Thyroid gland (tissue), 4 donors: ENCODE data around the gene NEDD4L. TPM values are rescaled to one million over a fixed set of nuclear protein-coding genes. Genes with fewer than 3 reads are reported as not detected.

Experiments used
- DNase-seq, 2 donors: peaks; one replicate each; pipeline ENCODE4 v3.0.0-alpha.2; 2019
- H3K27ac ChIP-seq, 3 donors: fragments of 200-600 bp; sonication (generic); 1 replicate in 2 of 3; 2 replicates in 1 of 3; pipeline ENCODE4 v1.5.1; 2016 to 2019; ENCODE audit warnings: mild to moderate bottlenecking in 1 of 3, moderate library complexity in 1 of 3
- H3K27me3 ChIP-seq: fragments of 200-600 bp; sonication (generic); one replicate; pipeline ENCODE4 v1.5.1; 2019
- H3K36me3 ChIP-seq, 2 donors: fragments of 200-600 bp; sonication (generic); one replicate each; pipeline ENCODE4 v1.5.1; 2016 to 2019
- H3K4me1 ChIP-seq, 2 donors: fragments of 200-600 bp; sonication (generic); one replicate each; pipeline ENCODE4 v1.5.1; 2017 to 2019
- H3K4me3 ChIP-seq, 3 donors: fragments of 200-600 bp; sonication (generic); replicated peaks in 1 of 3; 1 replicate in 2 of 3; 2 replicates in 1 of 3; pipeline ENCODE4 v1.5.1; 2016; ENCODE audit warnings: mild to moderate bottlenecking in 1 of 3
- H3K9me3 ChIP-seq: fragments of 200-600 bp; sonication (generic); one replicate; pipeline ENCODE4 v1.5.1; 2017
- POLR2A ChIP-seq, 2 donors: fragments of 450-650 bp; IDR thresholded peaks; one replicate each; pipeline ENCODE4 v1.6.1; 2017; ENCODE audit warnings: antibody characterized with exemption in 2 of 2, mild to moderate bottlenecking in 2 of 2, moderate library complexity in 1 of 2
- WGBS, 2 donors: methylation state at CpG; one replicate each; pipeline ENCODE4 v1.1.5; 2017; 5-methylcytosine and 5-hydroxymethylcytosine counted together
- intact Hi-C: fragments of 100-400 bp; cut with DNase I; formaldehyde crosslinking; loops from one replicate; pipeline ENCODE4 v1.15.1; 2023
- total RNA-seq, 4 donors: library from RNA; depleted of rRNA; stranded (reverse); fragments of >200 nt; gene quantifications; one replicate each; pipeline ENCODE4 v1.2.3, GENCODE V29; 2016
- TF ChIP-seq, protein P1 (sequence below), 6 experiments: fragments of 200-600 bp in 3 of 6; fragments of 450-650 bp in 3 of 6; sonication (generic) in 3 of 6; IDR thresholded peaks; one replicate each; pipeline ENCODE4 v1.5.1; 2016 to 2019; ENCODE audit warnings: antibody characterized with exemption in 6 of 6, mild to moderate bottlenecking in 2 of 6, inconsistent platforms in 1 of 6, moderate library complexity in 1 of 6

The NEDD4L gene
- total RNA-seq, 4 donors from 2014 or later, result 61.5 to 105 (median 78.0) TPM

DNA sequence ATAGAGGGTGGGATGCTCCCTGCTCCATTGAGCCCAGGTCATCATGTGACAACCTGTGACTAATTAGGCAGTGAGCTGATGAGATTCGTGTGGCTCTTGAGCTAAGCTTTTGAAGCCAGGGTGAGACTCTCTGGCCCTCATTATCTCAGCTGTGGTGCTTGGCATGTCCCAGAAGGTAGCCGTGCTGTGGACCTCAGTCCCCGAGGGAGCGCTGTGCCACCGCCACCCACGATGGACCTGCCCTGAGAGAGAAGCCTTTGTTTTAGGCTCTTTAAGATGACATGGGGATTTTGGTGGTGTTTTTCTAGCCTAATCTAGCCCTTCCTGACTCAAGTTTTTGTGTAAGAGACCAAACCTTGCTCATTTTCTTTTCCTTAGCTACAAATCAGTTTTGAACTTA is 66.4 kb downstream of the NEDD4L start:
- TF ChIP-seq, protein P1, sequence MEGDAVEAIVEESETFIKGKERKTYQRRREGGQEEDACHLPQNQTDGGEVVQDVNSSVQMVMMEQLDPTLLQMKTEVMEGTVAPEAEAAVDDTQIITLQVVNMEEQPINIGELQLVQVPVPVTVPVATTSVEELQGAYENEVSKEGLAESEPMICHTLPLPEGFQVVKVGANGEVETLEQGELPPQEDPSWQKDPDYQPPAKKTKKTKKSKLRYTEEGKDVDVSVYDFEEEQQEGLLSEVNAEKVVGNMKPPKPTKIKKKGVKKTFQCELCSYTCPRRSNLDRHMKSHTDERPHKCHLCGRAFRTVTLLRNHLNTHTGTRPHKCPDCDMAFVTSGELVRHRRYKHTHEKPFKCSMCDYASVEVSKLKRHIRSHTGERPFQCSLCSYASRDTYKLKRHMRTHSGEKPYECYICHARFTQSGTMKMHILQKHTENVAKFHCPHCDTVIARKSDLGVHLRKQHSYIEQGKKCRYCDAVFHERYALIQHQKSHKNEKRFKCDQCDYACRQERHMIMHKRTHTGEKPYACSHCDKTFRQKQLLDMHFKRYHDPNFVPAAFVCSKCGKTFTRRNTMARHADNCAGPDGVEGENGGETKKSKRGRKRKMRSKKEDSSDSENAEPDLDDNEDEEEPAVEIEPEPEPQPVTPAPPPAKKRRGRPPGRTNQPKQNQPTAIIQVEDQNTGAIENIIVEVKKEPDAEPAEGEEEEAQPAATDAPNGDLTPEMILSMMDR (IDR thresholded peaks at IDR 0.05), result no peak
- TF ChIP-seq POLR2A (IDR thresholded peaks at IDR 0.05), result no peak
- Histone ChIP-seq H3K27ac (no peak overlapping the region), H3K36me3 (no peaks in the 10 kb centered on the region), H3K4me3 (no peak overlapping the region), H3K27me3 (no peaks in the 10 kb centered on the region), H3K9me3 (no peaks in the 10 kb centered on the region), H3K4me1 (peaks cover 6 to 10% of the 10 kb centered on the region in 2 donors)
- intact Hi-C loops, result no loop called here
- WGBS, 2 donors, result 79 to 82% methylated on average over 5 of the region's 6 CpGs
- DNase-seq, result no peak

DNA sequence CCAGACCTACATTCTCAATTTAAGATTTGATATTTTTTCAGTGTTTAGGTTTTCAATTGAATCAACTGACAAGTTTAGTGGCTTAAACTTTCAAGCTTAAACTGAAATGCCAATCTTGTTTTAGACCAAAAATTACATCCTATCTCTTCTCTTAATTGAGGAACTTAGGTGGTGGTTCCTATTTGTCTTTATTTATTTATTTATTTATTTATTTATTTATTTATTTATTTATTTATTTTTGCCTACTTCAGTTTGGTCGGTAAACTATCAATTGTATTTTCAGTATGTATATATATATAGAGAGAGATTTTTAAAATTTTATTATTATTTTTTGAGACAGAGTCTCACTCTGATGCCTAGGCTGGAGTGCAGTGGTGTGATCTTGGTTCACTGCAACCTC is 68.1 kb downstream of the NEDD4L start:
- Histone ChIP-seq H3K27ac (no peak overlapping the region), H3K27me3 (no peaks in the 10 kb centered on the region), H3K4me3 (no peak overlapping the region), H3K4me1 (peaks cover 0 to 7% of the 10 kb centered on the region in 2 donors), H3K36me3 (no peaks in the 10 kb centered on the region), H3K9me3 (no peaks in the 10 kb centered on the region)
- DNase-seq, result no peak
- 96 to 98% methylated on average over 1 of the region's 1 CpG for WGBS, 2 donors
- intact Hi-C loops, result no loop called here
- TF ChIP-seq, protein P1 (IDR thresholded peaks at IDR 0.05), result no peak
- TF ChIP-seq POLR2A (IDR thresholded peaks at IDR 0.05), result no peak

DNA sequence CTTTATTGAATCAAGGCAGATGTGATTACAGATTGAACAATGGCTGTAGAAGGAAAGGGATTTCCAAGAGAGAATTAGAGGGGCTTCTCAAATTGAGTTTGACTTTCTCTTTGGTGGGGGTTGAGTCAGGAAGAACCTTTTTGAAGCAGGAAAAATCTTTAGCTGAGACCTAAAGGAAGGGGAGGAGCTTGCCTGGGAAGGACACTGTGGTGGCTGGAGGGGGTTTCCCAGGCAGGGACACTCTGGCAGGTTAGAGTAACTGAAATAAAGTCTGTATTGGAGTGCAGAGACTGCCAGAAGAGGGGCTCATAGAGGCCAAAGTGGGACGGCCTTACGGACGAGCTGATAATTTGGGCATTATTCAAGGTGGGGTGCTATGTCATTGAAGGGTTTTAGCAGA is 69.3 kb downstream of the NEDD4L start:
- no peak overlapping the region for H3K4me3 ChIP-seq
- WGBS, 2 donors, result 93 to 96% methylated on average over 3 of the region's 3 CpGs
- H3K9me3 ChIP-seq, result no peaks in the 10 kb centered on the region
- DNase-seq, result no peak
- no peaks in the 10 kb centered on the region for H3K27me3 ChIP-seq
- H3K27ac ChIP-seq, result no peak overlapping the region
- no peak for TF ChIP-seq POLR2A (IDR thresholded peaks at IDR 0.05)
- TF ChIP-seq, protein P1 (IDR thresholded peaks at IDR 0.05), result no peak
- H3K36me3 ChIP-seq, result no peaks in the 10 kb centered on the region
- H3K4me1 ChIP-seq, result peaks cover 5 to 19% of the 10 kb centered on the region in 2 donors
- intact Hi-C loops, result no loop called here

DNA sequence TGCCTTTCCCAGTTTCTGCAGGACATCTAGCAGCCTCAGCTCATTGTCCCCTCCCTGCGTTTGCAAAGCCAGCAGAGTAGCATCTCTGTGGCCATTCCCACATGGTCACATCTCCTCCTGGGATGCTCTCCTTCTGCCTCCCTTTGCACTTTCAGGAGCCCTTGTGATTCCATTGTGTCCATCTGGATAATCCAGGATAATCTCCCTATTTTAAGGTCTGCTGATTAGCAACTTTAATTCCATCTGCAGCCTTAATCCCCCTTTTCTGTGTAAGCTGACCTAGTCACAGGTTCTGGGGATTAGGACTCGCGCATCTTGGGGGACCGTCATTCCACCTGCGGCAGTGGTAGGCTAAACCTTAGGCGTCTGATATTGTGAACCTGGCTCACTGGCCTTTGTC is 70.7 kb downstream of the NEDD4L start:
- H3K4me1 ChIP-seq, result peaks cover 7 to 32% of the 10 kb centered on the region in 2 donors
- no peaks in the 10 kb centered on the region for H3K27me3 ChIP-seq
- no peaks in the 10 kb centered on the region for H3K36me3 ChIP-seq
- no peak overlapping the region for H3K27ac ChIP-seq
- no peaks in the 10 kb centered on the region for H3K9me3 ChIP-seq
- TF ChIP-seq POLR2A (IDR thresholded peaks at IDR 0.05), result no peak
- TF ChIP-seq, protein P1 (IDR thresholded peaks at IDR 0.05), result no peak
- H3K4me3 ChIP-seq, result no peak overlapping the region
- WGBS, 2 donors, result 85 to 98% methylated on average over 6 of the region's 6 CpGs
- DNase-seq, result no peak
- intact Hi-C loops, result no loop called here

DNA sequence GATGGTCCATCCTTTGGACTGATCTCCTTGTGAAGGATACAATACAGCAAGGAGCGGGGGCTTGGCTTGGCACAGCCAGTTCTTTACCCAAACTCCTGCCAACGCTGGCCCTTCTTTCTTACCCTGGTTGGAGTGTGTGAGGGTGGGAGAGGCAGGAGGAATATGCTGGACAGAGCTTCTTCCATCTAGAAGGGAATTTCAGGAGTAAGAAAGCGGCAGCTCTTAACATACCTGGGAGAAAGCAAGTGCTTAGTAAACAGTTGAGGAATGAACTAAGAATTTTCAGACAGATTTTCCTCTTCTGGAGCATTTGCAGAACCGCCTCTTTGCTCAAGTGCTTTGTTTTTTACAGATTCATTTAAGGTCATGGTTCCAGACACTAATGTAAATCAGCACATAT is 72.8 kb downstream of the NEDD4L start:
- H3K9me3 ChIP-seq, result no peaks in the 10 kb centered on the region
- no peak overlapping the region for H3K4me3 ChIP-seq
- H3K36me3 ChIP-seq, result no peaks in the 10 kb centered on the region
- H3K27me3 ChIP-seq, result no peaks in the 10 kb centered on the region
- H3K27ac ChIP-seq, result peak overlapping the region in 2 of 3 donors; percentile 55 to 85
- intact Hi-C loops, result no loop called here
- DNase-seq, result no peak
- TF ChIP-seq, protein P1 (IDR thresholded peaks at IDR 0.05), result no peak
- no peak for TF ChIP-seq POLR2A (IDR thresholded peaks at IDR 0.05)
- peaks cover 14 to 43% of the 10 kb centered on the region in 2 donors for H3K4me1 ChIP-seq
- WGBS, 2 donors, result 83 to 91% methylated on average over 4 of the region's 4 CpGs
